NCI-H146 treated with DMSO at 0.1 percent for 48 hours (cell line): ENCODE results near the gene DNAJC4.

Experiments
- DNase-seq: peaks from one replicate; lab custom pipeline; 2025; ENCODE audit not compliant: unreplicated experiment; lab: John Stamatoyannopoulos, UW

The DNAJC4 gene

GRCh38 chr11:64258356-64258755 is 28.0 kb downstream of the DNAJC4 start:
- no peak for DNase-seq

DNA sequence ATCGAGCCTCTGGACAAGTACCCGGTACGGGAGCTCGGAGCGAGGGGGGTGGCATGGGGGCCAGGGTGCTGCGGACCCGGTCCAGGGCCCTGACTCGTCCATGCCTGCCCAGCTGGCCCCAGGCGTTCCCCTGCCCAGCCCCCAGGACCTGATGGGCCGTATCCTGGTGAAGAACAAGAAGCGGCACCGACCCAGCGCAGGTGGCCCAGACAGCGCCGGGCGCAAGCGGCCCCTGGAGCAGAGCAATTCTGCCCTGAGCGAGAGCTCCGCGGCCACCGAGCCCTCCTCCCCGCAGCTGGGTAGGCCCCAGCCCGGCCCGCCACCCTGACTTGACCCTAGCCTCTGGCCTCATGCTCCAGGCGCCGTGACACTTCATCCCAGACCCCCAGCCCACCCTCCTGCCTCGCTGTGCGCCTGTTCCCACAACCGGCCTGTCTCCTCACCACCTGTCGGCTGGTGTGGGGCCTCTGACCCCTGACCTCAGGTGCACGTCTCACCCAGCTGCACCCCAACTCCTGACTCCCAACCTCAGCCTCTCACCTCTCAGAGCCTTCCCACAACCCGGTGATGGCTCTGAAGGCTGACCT is 28.7 kb downstream of the DNAJC4 start:
- DNase-seq, result no peak

GRCh38 chr11:64259533-64260067 is 29.3 kb downstream of the DNAJC4 start:
- no peak for DNase-seq

DNA sequence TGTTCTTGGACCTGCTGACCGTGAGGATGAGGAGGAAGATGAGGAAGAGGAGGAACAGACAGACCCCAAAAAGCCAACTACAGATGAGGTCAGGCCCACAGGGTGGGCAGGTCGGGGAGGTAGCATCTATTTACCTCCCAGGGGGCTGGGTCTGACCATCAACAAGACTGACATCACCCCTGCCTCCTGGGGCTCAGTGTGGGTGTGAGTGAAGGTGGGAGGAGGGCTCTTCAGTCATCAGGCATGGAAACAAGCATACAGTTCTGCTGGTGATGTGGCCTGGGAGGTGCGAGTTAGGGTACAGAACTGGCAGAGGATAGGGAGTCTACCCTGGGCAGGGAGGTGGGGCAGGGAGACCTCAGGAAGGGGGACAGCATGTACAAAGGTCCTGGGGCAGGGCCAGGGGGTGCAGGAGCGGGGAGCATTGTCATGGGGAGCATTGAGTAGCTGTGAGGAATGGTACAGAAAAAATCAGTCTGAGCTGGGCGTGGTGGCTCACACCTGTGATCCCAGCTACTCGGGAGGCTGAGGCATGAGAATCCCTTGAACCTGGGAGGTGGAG is 29.9 kb downstream of the DNAJC4 start:
- no peak for DNase-seq

DNA sequence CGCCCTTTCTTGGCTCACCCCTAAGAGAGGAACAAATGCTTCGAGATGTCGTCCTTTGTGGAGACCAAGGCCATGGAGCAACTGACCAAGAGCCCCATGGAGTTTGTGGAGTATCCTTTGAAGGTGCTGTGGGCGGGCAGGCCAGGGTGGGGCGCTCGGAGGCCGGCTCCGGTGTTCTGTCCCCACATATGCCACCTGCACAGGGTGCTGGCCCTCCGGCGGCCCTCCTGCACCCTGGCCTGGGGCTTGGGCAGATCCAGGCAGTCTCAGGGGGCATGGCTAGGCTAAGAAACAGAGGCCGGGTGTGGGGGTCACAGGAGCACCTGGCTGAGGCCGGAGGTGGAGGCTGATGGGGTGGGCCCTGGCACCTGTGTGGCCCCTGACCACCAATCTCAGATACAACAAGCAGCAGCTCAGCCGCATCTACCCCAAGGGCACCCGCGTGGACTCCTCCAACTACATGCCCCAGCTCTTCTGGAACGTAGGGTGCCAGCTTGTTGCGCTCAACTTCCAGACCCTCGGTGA is 31.3 kb downstream of the DNAJC4 start:
- no peak for DNase-seq

DNA sequence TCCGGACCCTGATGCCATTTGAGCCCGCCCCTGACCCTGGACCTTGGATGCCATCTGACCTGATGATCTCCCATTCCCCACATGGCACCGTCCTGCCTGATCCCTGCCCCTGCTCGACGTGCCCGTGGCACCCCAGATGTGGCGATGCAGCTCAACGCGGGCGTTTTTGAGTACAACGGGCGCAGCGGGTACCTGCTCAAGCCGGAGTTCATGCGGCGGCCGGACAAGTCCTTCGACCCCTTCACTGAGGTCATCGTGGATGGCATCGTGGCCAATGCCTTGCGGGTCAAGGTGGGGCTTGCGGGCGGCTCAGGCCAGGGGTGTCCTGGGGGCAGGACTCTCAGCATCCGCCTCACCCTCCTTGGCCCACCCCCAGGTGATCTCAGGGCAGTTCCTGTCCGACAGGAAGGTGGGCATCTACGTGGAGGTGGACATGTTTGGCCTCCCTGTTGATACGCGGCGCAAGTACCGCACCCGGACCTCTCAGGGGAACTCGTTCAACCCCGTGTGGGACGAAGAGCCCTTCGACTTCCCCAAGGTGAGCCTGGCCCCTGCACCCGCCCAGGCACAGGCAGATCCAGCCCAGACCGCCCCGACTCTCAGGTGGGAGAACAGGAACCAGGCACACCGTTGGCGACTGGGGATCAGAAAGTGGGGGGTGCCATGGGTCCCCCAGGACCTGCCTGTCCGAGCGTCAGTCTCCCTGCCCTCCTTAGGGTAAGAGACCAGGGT is 32.1 kb downstream of the DNAJC4 start:
- no peak for DNase-seq

GRCh38 chr11:64263021-64263946 is 32.9 kb downstream of the DNAJC4 start:
- DNase-seq, result no peak

- DNase-seq, result no peak
Measured at GRCh38 chr11:64263947-64264317, 33.6 kb downstream of the DNAJC4 start.

GRCh38 chr11:64264371-64264852 is 34.1 kb downstream of the DNAJC4 start:
- DNase-seq, result no peak

DNA sequence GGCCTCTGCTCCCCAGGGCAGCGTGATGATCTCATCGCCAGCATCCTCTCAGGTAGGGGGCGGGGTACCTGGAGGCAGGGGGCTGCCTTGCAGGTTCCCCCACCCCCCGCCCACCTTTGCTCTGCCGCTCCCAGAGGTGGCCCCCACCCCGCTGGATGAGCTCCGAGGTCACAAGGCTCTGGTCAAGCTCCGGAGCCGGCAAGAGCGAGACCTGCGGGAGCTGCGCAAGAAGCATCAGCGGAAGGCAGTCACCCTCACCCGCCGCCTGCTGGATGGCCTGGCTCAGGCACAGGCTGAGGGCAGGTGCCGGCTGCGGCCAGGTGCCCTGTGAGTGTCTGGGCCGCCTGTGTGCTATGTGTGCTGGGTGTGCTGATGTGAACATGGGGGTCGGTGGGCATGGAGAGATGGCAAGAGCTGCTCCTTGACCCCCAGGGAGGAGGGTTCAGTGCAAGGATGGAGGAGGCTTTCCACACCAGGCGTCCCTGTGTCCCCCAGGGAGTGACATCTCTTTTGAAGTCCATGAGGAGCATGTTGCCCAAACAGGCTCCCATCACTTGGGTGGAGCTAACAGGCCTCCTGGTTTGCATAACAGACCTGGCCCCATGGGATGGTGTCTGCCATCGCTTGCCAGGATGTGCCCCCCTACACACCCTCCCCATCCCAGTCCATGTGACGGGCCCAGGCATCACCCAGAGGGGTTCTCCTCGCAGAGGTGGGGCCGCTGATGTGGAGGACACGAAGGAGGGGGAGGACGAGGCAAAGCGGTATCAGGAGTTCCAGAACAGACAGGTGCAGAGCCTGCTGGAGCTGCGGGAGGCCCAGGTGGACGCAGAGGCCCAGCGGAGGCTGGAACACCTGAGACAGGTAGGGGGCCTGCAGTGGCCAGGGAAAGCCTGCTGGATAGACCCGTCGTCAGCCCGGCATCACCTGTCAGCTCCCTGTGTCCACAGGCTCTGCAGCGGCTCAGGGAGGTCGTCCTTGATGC is 35.1 kb downstream of the DNAJC4 start:
- DNase-seq, result peak; percentile 48

GRCh38 chr11:64266339-64266738 is 36.0 kb downstream of the DNAJC4 start:
- DNase-seq, result no peak

- no peak for DNase-seq
Measured at GRCh38 chr11:64267207-64267945, 37.0 kb downstream of the DNAJC4 start.

DNA sequence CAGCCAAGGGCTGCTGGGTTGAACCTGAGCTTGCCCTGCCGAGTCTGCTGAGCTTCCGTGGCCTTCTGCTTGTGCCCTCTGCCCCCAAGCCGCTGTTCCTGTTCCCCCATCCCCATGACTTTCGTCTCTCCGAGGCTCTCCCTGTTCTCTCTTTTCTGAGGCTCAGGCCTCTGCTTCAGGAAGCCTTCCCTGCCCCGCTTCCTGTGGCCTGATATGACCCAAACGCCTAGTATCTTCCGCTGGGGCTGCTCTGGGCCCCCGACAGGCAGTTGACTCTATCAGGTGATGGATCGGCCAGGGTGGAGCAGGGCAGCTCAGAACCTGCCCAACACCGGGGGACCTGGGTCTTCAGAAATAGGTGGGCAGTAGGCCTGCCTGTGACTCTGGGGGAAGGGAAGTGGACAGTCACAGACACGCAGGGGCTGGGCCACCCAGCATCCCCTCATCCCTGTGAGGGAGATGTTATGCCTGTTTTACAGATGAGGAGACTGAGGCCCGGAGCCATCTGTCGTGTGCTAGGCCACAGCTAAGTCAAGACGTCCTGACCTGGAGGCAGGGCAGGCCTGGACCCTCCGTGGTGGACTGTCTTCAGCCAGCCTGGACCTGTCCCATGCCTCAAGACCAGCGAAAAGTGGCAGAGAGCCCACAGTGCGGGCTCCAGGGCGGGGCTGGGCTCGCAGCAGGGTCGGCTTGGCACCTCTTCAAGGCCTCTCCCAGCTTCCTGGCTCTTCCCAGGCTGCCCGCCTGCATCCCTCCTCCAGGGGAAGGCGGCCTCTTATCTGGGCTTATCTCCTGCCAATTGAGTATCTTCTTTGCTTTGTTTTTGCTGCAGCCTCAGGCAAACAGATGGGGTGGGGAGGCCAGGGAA is 37.9 kb downstream of the DNAJC4 start:
- DNase-seq, result peak; percentile 70

- DNase-seq, result no peak
Measured at GRCh38 chr11:64268893-64269539, 38.7 kb downstream of the DNAJC4 start.

DNA sequence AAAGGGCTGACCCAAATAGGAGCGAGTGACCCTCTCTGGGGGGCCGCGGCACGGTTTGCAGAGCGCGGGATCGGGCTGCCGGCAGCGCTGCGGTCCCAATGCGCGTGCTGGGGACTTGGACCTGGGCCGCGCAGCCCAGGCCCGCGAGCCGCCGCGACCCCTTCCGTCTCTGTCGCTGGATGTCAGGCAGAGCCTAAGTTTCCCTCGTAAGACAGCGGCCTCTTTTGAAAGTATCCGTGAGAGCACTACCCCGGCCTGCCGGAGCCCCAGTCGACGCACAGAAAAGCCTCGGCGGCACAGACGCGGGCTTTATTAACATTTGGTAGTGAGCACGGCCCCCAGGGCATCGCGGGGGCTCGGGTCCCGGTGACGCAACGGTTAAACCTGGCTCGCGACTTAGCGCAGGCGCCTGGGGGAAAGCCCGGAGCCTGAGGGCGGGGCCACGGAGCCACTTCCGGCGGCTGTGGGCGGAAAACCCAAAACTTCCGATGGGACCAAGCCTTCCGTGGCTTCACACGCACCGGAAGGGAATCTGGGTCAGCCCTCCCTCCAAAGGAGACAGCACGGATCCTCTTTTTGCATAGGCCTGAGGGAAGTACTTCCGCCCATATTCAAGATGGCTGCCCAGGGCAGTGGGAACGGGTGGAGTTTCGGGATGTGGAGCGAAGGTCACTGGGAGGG is 39.3 kb downstream of the DNAJC4 start:
- peak; percentile 96 for DNase-seq

- DNase-seq, result no peak
Measured at GRCh38 chr11:64275031-64275800, 44.9 kb downstream of the DNAJC4 start.
